ENCODE data around the gene IRAG1.

Gene IRAG1

GRCh38 chr11:10666556-10667520 lies 26.7 kb downstream of the IRAG1 start:
- no peak for DNase-seq

- no peak for DNase-seq
Observed at GRCh38 chr11:10664496-10664895, 29.1 kb downstream of the IRAG1 start.

DNA sequence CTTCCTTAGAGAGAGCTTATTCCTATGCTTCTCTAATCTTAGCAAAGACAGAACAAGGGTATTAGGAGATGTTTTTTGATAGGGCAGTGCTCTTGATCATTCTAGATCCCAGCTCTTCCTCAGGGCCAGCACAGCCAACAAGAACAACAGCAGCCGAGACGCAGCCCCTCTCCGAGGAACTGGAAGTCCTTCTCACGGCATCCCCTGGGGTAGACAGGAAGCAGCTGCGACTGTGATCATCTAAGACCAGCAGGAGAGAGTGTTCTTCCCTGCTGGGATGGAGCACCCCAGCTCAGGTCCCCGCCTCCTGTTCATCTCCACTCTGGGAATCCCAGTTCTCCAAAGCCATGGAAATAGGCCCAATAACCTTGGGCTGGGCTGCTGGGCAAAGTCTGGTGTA lies 29.6 kb downstream of the IRAG1 start:
- no peak for DNase-seq

- DNase-seq = no peak
Observed at GRCh38 chr11:10663365-10663764, 30.2 kb downstream of the IRAG1 start.

DNA sequence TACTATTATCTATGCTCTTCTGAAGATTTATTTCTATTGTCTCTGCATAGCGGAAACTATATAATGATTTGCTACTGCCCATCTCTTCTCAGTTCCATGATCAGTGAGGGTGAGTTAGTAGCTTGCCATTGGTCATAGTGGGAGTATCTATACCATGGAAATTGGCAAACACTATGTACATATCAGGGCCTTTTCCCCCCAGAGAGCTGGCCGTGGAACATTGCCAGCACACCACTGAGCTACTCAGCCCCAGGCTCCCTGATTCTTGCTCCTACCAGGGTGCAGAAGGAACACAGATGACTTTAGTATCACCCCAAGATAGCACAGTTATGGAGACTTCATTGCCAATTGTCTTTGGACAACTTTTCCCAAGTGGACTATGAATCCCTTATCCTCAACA lies 33.2 kb downstream of the IRAG1 start:
- DNase-seq = no peak

DNA sequence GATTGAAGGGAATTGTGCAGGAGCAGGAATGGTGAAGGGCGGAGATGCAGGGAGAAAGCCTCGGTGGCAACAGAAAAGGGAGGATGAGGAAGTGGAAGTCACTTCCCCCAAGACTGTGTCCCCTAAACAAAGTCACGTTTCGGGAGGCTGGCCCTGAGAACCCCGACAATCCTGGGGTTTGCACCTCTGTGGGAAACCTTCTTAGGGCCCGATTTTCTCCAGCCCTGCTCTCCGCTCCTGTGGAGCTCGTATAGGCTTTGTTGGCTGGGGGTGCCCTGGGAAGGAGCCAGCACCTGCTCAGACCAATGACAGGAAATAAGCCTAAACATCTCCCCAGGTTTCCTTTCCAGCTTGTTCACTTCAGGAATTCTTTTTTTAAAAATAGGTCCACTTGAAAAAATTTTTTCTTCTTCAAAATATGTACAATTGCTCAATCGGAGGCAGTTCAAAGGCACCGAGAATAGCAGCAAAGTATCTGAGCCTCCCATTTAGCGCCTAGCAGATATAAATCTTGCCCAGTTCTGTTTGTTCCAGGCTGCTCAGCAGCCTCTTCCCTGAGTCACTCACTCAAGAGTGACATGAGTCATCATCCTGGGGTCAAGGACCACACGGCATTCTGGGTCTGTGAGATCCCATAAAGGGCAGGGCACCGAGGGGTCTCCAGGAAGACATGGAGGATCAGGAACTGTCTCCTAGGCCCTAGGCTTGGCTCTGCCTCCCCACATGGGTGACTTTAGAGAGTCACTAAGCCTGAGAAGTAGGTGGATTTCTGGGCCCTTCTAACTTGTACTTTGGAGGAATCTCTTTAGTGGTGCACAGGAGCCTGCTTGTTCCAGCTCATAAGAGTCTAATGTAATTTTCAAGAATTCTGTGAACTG lies 34.0 kb downstream of the IRAG1 start:
- peak in 1 of 2 donors; percentile 8 for DNase-seq

- no peak for DNase-seq
Observed at GRCh38 chr11:10658621-10659338, 34.8 kb downstream of the IRAG1 start.

GRCh38 chr11:10657308-10658271 lies 36.0 kb downstream of the IRAG1 start:
- no peak for DNase-seq

GRCh38 chr11:10655943-10656576 lies 37.5 kb downstream of the IRAG1 start:
- no peak for DNase-seq

GRCh38 chr11:10655227-10655626 lies 38.3 kb downstream of the IRAG1 start:
- no peak for DNase-seq

DNA sequence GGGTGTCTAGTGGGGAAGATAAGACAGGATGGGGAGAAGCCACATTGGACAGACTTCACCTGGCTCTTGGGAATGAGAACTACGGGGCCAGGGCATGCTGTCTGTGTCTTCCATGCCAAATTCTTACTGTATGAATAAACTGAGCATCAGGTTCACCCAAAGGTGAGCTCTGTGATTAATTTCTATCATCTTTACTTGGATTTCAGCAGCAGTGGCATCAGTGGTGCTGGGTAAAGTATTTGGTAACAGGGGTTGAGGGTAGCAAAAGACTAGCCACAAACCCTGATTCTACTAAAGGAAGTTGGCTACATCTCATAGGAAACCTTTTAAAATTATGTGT lies 38.8 kb downstream of the IRAG1 start:
- DNase-seq = no peak

DNA sequence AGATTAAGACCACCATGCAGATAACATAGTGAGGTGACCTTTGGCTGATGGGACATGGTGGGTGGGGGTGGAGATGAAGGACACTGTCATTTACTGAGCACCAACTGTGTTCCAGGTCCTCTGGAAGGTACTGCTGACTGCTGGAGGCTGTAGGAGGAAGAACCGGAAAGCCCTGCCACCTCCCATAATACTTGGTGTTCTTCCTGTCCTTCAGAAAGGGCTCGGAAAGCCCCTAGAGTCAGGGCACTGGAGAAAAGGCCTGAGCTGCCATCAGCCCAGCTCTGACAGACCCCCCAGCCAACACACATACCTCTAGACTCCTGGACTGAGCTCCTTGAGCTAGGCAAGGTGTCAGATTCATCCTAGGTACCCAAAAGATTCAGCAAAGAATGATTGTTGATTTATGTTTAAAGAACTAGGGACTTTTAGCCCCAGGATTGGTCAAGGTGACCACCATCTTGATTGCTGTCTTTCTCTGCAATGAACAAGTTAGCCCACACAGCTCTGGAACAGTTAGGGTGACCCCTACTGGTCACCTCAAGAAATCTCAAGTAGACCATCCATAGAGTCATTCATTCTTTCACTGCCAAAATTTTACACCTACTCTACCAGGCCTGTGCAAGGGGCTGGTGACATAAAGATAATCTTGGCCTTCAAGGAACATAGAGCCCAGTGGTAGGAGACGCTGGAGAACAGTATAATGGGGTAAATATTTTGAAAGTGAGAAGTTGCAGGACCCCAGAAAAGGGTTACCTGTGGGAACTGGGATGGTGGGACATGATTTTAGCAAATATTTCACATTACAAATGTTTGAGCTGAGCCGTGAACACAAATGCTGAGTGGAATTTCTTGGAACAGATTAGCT lies 39.4 kb downstream of the IRAG1 start:
- peak; percentile 55 to 63 for DNase-seq

DNA sequence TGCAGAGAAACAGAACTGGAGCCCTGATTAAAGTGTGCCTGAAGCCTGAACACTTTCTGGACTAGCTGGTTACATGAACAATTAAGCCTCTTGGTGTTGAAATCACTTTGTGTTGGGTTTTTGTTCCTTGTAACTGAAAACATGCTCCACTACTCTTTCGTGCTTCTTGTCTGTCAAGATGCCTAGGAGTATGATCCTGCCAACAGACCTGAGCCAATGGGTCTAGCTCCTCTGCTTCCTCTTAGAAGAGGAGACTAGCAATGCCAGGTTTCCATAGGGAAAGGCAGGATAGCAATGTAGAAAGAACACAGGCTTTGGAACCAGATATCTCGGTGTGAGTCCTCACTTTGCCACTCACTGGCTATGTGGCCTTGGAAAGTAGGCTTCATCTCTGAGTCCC lies 40.3 kb downstream of the IRAG1 start:
- DNase-seq = no peak

GRCh38 chr11:10651656-10652361 lies 41.7 kb downstream of the IRAG1 start:
- no peak for DNase-seq

DNA sequence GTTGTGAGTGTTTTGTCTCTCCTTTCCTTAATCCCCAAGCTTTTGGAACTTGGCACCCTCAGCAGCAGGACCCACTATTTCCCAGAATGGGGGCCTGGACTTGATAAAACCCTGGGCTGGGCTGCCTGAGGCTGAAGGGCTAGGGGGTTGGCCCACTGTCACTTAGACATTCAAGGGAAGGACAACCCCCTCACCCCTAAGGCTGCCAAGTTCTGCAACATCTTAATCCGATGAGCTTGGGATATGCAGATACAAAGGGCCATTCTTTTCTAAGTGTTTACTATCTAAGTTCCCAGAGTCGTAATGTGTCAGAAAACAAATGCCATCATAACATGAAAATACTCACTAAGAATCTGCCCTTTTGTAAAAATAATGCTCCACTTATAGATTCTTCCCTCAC lies 42.9 kb downstream of the IRAG1 start:
- no peak for DNase-seq

- DNase-seq = no peak
Observed at GRCh38 chr11:10650166-10650565, 43.4 kb downstream of the IRAG1 start.

DNA sequence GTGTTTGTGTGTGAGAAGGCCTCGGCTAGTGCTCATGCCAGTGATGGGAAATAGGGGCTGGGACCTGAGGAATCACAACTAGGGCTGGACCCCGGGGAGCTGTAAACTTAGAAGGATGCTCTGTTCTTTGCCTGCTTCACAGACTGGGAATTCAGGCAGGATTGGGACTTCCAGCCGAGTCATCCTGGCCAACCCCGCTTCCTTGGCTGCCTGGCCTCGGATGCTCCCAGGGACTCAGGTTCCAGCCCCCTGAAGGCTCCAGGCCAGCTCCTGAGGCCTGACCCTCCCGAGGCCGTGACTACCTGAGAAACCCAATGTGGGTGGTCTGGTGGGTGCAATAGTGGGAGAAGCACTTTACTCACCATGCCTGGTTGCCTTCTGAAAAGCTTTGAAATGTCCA lies 44.7 kb downstream of the IRAG1 start:
- DNase-seq = no peak

GRCh38 chr11:10646681-10647355 lies 46.7 kb downstream of the IRAG1 start:
- DNase-seq = no peak

- no peak for DNase-seq
Observed at GRCh38 chr11:10646005-10646404, 47.5 kb downstream of the IRAG1 start.
